ENCODE measurements around the gene HUWE1.
"Not testable (repeated sequence)": the region's sequence is repeated elsewhere in the genome, so short reads cannot be mapped to it uniquely, and the experiment has no call there.

- TF ChIP-seq POLR2A, POLR2AphosphoS5 (IDR thresholded peaks at IDR 0.05): not testable (repeated sequence)
Measured at GRCh38 chrX:53504035-53504434, 182.5 kb downstream of the HUWE1 start.
